SU-DHL-6 (cell line): Measurements from ENCODE around the gene GOLGA6L25.
"Not testable (repeated sequence)": the region's sequence is repeated elsewhere in the genome, so short reads cannot be mapped to it uniquely, and the experiment has no call there.

Source experiments
- EZH2phosphoT487 ChIP-seq: fragments of 200-600 bp; sonication (generic), shearing (Covaris generic); conservative IDR thresholded peaks from 2 replicates; pipeline ENCODE4 v1.6.1; 2018; ENCODE audit warnings: mild to moderate bottlenecking, antibody characterized with exemption, low read length, moderate library complexity, mixed read lengths
- TF ChIP-seq, protein P1 (sequence below): fragments of 200-600 bp; sonication (generic); IDR thresholded peaks from one replicate; pipeline ENCODE4 v1.5.1; 2017; ENCODE audit warnings: antibody characterized with exemption, mild to moderate bottlenecking, low read length, moderate library complexity; ENCODE audit not compliant: insufficient read depth, poor library complexity, severe bottlenecking

DNA sequence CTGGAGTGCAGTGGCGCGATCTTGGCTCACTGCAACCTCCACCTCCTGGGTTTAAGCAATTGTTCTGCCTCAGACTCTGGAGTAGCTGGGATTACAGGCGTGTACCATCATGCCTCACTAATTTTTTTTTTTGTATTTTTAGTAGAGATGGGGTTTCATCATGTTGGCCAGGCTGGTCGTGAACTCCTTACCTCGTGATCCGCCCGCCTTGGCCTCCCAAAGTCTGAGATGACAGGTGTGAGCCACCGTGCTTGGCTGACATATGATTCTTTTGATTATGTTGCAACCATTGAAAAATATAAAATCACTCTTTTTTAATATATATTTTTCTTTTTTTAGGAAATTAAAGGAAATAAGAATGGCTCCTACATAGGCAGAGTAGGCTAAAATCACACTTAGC is 44.8 kb downstream of the GOLGA6L25 start:
- TF ChIP-seq, protein P1, sequence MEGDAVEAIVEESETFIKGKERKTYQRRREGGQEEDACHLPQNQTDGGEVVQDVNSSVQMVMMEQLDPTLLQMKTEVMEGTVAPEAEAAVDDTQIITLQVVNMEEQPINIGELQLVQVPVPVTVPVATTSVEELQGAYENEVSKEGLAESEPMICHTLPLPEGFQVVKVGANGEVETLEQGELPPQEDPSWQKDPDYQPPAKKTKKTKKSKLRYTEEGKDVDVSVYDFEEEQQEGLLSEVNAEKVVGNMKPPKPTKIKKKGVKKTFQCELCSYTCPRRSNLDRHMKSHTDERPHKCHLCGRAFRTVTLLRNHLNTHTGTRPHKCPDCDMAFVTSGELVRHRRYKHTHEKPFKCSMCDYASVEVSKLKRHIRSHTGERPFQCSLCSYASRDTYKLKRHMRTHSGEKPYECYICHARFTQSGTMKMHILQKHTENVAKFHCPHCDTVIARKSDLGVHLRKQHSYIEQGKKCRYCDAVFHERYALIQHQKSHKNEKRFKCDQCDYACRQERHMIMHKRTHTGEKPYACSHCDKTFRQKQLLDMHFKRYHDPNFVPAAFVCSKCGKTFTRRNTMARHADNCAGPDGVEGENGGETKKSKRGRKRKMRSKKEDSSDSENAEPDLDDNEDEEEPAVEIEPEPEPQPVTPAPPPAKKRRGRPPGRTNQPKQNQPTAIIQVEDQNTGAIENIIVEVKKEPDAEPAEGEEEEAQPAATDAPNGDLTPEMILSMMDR: not testable (repeated sequence)
- TF ChIP-seq EZH2phosphoT487: not testable (repeated sequence)
